GM21367 (cell line): ENCODE data around the gene UFD1.

Experiments
- ATAC-seq: cut with Tn5 transposase; IDR thresholded peaks from one replicate; pipeline ENCODE4 v1.9.1; 2021; ENCODE audit not compliant: unreplicated experiment

Gene UFD1

DNA sequence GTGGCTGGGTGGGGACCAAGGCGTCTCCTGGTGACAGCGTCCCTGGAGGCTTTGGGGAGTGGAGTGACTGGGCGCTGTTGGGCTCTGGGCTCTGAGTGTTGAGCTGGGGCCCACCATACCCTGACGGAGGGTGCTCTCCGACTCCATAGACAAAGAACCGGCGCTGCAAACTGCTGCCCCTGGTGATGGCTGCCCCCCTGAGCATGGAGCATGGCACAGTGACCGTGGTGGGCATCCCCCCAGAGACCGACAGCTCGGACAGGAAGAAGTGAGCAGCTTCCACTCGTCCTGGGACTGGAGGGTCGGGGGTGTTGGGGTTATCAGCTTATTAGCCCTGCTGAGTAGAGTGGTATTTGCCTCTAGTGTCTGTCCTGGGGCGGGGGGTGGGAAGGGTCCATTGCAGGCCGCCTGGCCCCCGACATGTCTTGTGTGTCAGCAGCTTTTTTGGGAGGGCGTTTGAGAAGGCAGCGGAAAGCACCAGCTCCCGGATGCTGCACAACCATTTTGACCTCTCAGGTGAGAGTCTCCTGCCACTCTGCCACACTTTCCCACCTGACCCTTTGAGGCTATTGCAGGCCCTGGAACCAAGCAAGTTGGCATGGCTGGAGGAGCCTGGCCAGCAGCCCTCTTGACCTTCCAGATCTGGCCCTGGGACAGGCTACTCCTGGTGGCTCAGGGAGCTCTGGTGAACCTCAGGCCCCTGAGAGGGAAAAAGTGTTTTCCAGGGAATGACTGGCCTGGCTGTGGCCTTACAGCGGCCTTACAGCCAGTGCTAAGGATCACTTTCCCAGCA lies 37.6 kb upstream of the UFD1 start:
- no peak for ATAC-seq

DNA sequence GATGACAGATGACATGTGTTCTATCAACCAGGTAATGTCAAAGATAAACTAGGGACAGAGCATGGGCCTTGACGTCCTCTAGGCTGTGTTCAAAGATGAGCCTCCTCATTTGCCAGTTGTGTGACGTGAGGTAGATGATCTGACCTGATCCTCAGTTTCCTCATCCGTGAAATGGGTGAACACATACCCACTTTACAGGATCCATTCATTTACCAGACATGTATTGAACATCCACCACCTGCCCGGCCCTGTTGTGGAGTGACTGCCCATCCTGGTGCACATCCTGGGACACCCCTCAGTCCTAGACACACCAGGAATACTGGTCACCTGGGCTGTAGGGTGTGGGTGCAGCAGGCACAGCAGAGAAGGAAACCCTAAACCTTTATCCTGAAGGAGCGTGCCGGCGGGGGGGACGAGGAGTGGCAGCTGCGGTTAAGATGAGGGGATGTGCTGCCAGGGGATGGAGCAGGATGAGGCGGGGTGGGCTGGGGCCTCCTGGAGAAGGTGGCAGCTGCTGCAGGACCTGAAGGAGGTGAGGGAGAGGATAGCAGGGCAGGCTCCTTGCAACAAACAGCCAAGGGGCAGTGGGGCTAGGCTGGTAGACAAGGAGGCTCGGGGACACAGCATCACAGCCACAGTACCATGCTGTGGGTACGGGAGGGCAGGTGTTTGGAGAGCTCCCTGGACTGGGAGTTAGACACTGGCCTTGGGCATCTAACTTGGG lies 36.8 kb upstream of the UFD1 start:
- ATAC-seq = no peak

DNA sequence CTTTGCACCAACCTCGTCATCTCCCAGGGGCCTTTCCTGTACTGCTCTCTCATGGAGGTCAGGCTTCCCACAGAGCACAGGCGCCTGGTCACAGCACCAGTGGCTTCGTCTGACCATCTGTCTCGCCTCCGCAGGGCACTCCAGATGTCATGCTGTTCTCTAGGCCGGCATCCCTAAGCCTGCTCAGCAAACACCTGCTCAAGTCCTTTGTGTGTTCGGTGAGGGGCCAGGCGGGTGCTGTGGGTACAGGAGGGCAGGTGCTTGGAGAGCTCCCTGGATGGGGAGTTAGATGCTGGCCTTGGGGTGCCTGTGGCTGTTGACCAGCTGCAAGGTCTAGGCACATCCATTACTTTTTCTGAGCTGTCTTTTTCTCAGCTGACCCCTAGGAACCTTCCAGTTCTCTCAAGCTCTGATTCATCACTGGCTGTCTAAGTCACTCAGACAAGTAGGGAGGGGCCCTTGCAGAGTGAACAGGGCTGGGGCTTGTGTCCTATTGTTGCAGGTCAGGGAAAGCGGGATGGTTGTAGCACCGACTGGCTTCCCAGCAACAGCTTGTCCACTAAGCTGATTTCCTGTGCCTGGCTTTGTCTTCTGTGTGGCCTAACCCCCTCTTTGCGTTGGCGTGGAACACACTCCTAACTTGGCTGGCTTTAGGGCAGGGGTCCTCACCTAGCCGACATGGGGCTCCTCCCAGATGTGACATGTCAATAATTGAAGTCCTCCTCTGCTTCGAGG lies 36.0 kb upstream of the UFD1 start:
- no peak for ATAC-seq

GRCh38 chr22:19513823-19514222 lies 34.8 kb upstream of the UFD1 start:
- no peak for ATAC-seq

- no peak for ATAC-seq
Observed at GRCh38 chr22:19510919-19511341, 31.9 kb upstream of the UFD1 start.

DNA sequence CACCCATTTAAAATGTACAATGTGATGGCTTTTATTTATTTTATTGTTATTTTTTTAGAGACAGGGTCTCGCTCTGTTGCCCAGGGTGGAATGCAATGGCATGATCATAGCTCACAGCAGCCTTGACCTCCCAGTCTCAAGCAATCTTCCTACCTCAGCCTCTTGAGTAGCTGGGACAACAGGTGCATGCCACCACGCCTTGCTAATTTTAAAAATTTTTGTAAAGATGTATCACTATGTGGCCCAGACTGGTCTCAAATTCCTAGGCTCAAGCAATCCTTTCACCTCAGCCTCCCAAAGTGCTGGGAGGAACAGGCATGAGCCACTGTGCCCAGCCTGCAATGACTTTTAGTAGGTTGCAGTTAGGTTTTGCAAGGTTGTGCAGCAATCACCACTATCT lies 30.9 kb upstream of the UFD1 start:
- no peak for ATAC-seq

GRCh38 chr22:19509191-19509590 lies 30.2 kb upstream of the UFD1 start:
- no peak for ATAC-seq

- ATAC-seq = no peak
Observed at GRCh38 chr22:19508024-19508776, 29.2 kb upstream of the UFD1 start.

- no peak for ATAC-seq
Observed at GRCh38 chr22:19507534-19507861, 28.5 kb upstream of the UFD1 start.

- no peak for ATAC-seq
Observed at GRCh38 chr22:19506212-19506611, 27.2 kb upstream of the UFD1 start.

- no peak for ATAC-seq
Observed at GRCh38 chr22:19505735-19506126, 26.7 kb upstream of the UFD1 start.

DNA sequence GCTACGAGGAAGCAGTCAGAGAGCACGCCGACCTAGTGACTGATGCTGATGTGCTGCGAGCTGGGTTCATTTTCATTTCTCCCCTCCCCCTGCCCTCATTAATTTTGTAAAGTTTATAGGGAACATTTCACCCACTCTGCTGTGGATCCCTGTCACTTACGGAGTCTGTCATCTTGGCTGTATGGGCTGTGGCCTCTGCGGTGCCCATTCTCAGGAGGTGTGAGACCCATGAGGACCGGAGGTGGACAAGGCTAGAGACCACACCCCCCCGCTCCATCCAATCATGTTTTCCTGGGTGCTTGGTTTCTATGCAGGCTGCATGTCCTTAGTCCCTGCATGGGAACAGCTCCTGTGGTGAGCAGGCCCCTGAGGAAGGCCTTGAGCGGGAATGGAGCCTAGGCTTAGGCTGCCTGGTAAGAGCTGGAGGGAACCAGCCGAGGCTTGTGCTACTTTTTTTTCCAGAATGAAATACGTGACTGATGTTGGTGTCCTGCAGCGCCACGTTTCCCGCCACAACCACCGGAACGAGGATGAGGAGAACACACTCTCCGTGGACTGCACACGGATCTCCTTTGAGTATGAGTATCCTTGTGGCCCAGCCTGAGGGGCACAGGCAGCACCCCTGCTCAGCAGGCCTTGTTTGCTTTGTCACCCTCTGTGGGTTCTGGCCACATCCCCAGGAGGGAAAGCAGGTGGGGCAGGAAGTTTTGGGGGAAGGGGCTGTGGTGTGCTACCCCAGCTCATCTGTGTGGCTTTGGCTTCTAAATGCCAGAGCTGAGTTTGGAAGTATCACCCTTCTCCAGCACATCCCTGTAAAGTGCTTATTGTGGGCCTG lies 26.1 kb upstream of the UFD1 start:
- ATAC-seq = no peak

DNA sequence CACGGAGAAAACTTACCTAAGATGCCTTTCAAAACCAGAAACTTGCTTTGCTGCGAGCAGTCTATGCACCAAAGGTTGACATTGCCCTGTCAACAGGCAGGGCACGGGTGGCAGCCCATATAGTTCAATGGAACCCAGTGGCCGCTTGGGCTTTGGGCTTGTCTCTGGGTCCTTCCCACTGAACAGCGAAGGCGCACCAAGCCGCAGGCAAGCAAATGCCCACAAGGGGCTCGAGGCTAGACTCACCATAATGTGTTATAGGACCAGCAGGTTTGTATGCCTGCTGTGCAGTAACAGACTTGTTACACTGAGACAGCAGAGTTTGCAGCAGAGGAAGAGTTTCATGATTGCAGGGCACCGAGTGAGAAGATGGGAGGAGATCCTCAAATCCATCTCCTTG lies 24.9 kb upstream of the UFD1 start:
- ATAC-seq = no peak

GRCh38 chr22:19503367-19503766 lies 24.4 kb upstream of the UFD1 start:
- ATAC-seq = no peak

GRCh38 chr22:19501897-19502447 lies 23.0 kb upstream of the UFD1 start:
- ATAC-seq = no peak

DNA sequence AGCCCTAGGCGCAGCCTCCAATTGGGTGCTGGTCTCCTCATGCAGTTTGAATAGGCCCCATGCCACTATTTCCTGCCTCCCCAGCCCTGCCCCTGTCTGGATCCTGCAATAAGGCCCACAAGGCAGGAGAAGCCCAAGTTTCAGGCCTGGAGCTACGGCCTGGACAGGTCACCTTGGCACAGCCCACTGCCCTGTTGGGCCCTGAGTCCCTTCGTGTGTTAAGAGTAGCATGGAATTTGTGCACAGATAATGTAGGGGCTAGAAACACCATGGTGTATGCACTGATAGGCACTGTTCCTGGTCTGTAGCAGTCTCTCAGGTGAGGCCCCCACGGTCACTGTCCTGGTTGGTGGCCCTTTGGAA lies 20.9 kb upstream of the UFD1 start:
- no peak for ATAC-seq

DNA sequence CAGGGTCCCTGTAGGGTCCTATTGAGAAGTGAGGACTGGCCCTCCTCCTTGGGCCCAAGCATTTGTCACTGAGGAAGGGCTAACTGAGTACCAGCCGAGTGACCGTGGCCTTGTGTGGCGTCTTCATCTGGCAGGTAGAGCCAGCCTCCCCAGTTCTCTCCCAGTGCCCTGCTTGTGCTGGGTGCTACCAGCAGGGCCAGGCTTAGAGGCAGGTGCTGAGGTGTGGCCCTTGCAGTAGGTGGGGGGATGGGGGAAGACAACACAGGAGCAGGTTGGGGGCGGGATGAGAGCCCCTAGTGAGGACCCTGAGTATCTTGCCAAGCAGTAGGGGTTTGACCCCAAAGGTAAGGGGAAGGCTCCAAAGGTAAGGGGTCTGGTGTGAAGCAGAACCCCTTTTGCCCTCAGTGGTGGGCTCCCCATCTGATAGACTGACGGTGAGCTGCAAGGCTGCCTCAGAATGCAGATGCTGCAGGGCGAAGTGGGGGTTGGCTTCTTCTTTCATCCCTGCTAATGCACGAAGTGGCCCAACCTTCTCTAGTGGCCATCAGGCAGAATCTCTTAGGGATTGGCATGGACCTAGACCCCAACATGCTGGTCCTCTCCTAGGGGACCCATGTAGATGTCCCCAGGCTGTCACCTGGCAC lies 20.4 kb upstream of the UFD1 start:
- no peak for ATAC-seq

DNA sequence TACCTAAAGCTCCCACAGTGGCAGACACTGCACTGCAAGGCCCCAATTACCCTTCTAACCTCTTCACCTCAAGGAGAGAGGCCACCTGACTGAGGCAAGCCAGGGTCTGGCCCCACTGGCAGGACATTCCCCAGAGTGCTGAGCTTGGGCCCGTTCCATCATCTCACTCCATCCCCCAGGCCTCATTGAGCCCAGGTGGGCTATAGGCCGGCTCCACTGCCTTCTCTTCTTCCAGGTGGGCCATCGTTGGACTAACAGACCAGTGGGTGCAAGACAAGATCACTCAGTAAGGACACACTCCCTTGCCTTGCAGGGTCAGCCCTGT lies 19.8 kb upstream of the UFD1 start:
- ATAC-seq = no peak

DNA sequence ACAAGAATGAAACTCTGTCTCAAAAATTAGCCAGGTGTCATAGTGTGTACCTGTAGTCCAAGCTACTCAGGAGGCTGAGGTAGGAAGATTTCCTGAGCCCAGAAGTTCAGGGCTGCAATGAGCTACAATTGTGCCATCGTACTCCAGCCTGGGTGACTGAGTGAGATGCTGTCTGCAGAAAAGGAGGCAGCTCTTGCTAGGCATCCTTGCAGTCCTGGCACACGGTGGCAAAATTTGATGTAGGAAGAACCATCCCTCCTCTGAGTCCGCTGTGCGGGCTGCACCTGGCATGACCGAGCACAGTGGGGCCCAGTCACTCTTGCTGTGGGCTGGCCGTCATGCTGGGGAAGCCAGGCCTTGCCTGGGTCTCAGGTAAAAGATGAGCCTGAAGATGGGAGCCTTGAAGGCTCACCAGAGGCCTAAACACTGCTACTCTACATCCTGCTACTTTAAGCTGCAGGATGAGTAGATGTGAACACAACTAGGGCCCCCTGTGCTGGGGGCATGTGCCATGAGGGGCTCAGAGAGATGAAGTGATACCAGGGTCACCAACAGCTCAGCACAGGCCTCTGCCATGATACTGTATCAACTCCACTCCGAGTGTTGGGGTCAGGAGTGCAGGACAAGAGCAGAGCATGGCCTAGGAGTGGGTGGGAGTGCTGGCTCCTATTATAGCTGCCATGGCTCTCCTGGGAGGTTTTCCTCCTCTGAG lies 19.3 kb upstream of the UFD1 start:
- no peak for ATAC-seq
